ENCODE results near the gene ENG. TPM values are rescaled to one million over a fixed set of nuclear protein-coding genes. Genes with fewer than 3 reads are reported as not detected.

ENG gene
- 5.8 and 7.1 TPM in 2 replicates for total RNA-seq

GRCh38 chr9:127854184-127854806 is at the start of gene ENG:
Gene ENG, minus strand, starts transcription at chr9:127854658. Its CDS starts 303 bp downstream, at chr9:127854355.

GRCh38 chr9:127899128-127899943 is 44.9 kb upstream of the ENG start, which contains the start of gene ST6GALNAC6:
Gene ST6GALNAC6, minus strand, starts transcription at chr9:127899603. Its CDS starts 1,622 bp downstream, at chr9:127897981.

GRCh38 chr9:127877566-127877998 is 23.1 kb upstream of the ENG start, which contains the start of gene AK1:
Gene AK1, minus strand, starts transcription at chr9:127877675. Its CDS starts 3,058 bp downstream, at chr9:127874617.

GRCh38 chr9:127802576-127803443 is 51.6 kb downstream of the ENG start, which contains the start of gene FPGS:
Gene FPGS, plus strand, starts transcription at chr9:127802882. Its CDS starts 43 bp downstream, at chr9:127802925.

GRCh38 chr9:127785933-127786772 is 68.3 kb downstream of the ENG start, which contains the start of gene CDK9:
Gene CDK9, plus strand, starts transcription at chr9:127786034. Its CDS starts 115 bp downstream, at chr9:127786149.

GRCh38 chr9:127778280-127779135 is 76.0 kb downstream of the ENG start, which contains the start of gene SH2D3C:
Gene SH2D3C, minus strand, starts transcription at chr9:127778666. Its CDS starts 39 bp downstream, at chr9:127778627.

Other genes starting within 250 kb of the ENG start
- 58.5 and 64.5 TPM in 2 replicates for gene STXBP1, start 242.4 kb downstream of the ENG start, total RNA-seq
- under 0.01 TPM in 1 of 2 replicates, not detected in the other for gene CFAP157, start 147.7 kb downstream of the ENG start, total RNA-seq
- 19.7 and 21.7 TPM in 2 replicates for gene PTRH1, start 139.0 kb downstream of the ENG start, total RNA-seq
- 0.11 TPM in 1 of 2 replicates, not detected in the other for gene TTC16, start 138.6 kb downstream of the ENG start, total RNA-seq
- 2.6 and 2.7 TPM in 2 replicates for gene TOR2A, start 119.4 kb downstream of the ENG start, total RNA-seq
- gene SH2D3C, start 76.0 kb downstream of the ENG start, total RNA-seq = 0.11 and 0.25 TPM in 2 replicates
- gene CDK9, start 68.6 kb downstream of the ENG start, total RNA-seq = 44.3 and 46.0 TPM in 2 replicates
- gene FPGS, start 51.8 kb downstream of the ENG start, total RNA-seq = 62.2 and 69.2 TPM in 2 replicates
- 15.1 and 15.2 TPM in 2 replicates for gene AK1, start 23.0 kb upstream of the ENG start, total RNA-seq
- 26.1 and 29.6 TPM in 2 replicates for gene ST6GALNAC6, start 44.9 kb upstream of the ENG start, total RNA-seq
- gene ST6GALNAC4, start 62.4 kb upstream of the ENG start, total RNA-seq = 19.5 and 21.9 TPM in 2 replicates
- gene PIP5KL1, start 76.1 kb upstream of the ENG start, total RNA-seq = 1.2 and 3.1 TPM in 2 replicates
- gene DPM2, start 83.2 kb upstream of the ENG start, total RNA-seq = 13.0 and 14.3 TPM in 2 replicates
- 10.2 and 15.0 TPM in 2 replicates for gene EEIG1, start 126.3 kb upstream of the ENG start, total RNA-seq
- 10.5 and 11.1 TPM in 2 replicates for gene NAIF1, start 212.7 kb upstream of the ENG start, total RNA-seq
- 49.7 and 55.6 TPM in 2 replicates for gene SLC25A25, start 213.6 kb upstream of the ENG start, total RNA-seq